Spleen (tissue), 7 donors: ENCODE measurements around the gene OR8G5.

Source experiments
- CTCF ChIP-seq, 11 experiments: fragments of 200-600 bp in 7 of 11; fragments of 450-650 bp in 4 of 11; sonication (generic) in 4 of 11; IDR thresholded peaks in 8 of 11; conservative IDR thresholded peaks in 3 of 11; 1 replicate in 7 of 11; 2 replicates in 4 of 11; pipeline versions ENCODE4 v1.4.0 to v1.8.0; 2016 to 2021; ENCODE audit warnings: antibody characterized with exemption in 11 of 11, inconsistent platforms in 4 of 11, mild to moderate bottlenecking in 1 of 11
- POLR2AphosphoS5 ChIP-seq, 3 donors: sonication (generic); formaldehyde crosslinking; IDR thresholded peaks; one replicate each; pipeline ENCODE4 v1.5.1; 2017; ENCODE audit warnings: antibody characterized with exemption in 3 of 3
- donor health status: DM: no; HTN: no; CAD: no; lungs with moderate emphysema.
- donor health status: DM: no; HTN: no; CAD: no.
- donor health status: DM: no; HTN: no; CAD: no.

GRCh38 chr11:124225471-124225870, 30.7 kb upstream of the OR8G5 start:
- TF ChIP-seq CTCF (IDR thresholded peaks at IDR 0.05 in 8 of 11, conservative IDR thresholded peaks at IDR 0.05 in 3 of 11) (no peak), POLR2AphosphoS5 (IDR thresholded peaks at IDR 0.05) (no peak)
